Hypothalamus (tissue), 51 donors: ENCODE results near the gene FGF19.
"Not testable (repeated sequence)": the region's sequence is repeated elsewhere in the genome, so short reads cannot be mapped to it uniquely, and the experiment has no call there.

Experiments used
- DNase-seq, 51 donors: peaks; one replicate each; lab custom pipeline; 2025; lab: John Stamatoyannopoulos, UW

FGF19 gene

DNA sequence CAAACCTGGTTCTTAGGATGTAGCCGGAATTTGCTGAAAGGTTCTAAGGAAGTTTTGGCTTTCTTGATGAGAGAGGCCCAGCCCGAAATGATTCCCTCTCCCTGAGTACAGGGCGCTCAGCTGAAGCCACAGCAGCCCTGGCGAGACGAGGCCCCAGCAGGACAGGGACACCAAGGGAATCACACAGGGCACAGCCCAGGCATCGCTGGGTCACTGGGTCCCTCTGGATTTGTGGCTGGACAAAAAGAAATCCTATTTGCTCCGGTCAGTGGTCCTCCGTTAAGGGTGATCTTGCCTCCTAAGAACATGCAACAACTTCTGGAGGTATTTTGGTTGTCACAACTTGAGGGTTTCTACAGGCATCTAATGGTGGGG lies 6.4 kb downstream of the FGF19 start:
- no peak for DNase-seq

DNA sequence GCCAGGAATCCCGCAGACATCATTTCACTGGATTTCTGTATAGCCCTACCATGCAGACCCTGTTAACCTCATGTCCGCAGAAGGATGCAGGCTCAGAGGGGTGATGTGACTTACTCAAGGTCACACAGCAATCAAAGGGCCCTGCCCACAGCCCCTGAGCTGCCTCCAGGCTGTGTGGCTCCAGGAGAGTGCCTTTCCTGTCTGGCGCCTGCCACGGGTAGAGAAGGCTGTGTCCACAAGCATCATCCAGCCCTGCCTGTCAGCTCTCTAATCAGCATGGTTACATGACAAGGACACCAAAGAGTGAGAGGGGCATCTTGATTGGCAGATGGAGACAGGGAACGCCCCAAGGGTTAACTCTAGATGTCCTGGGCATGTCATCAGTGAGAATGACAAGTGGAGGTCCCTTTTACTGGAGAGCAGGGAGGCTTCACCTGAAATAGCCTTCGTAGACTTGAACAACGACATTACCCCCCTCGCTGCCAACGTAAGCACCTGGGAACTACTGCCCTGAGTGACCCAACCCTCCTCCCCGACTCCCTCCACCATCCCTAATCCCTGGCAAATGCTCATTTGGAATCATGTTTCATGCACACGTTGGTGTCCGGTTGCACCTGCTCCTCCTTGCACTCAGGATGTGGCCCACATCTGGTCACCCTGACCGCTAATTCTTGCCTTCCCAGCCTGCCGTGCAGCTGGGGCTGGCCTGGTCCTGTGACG lies 6.9 kb downstream of the FGF19 start:
- DNase-seq, result no peak

GRCh38 chr11:69695995-69696394 lies 7.8 kb downstream of the FGF19 start:
- DNase-seq, result not testable (repeated sequence)

- no peak for DNase-seq
Observed at GRCh38 chr11:69695581-69695980, 8.2 kb downstream of the FGF19 start.

DNA sequence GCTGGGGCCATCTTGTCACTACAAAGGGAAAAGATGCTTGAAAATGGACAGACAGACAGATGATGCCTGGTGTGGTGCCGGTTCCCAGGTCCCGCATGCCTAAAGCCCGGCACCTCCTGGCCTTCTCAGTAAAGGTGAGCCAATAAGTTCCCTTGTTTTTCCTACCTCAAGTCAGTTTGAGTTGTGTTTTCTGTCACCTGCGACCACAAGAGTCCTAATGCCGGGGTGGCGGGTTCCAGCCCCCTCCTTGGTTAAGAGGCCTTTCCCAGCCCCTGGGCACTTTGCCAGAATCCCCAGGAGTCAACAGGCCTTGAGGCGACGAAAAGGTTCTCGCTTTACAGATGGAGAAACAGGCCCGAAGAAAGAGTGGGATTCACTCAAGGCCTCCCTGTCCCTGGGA lies 9.0 kb downstream of the FGF19 start:
- no peak for DNase-seq

DNA sequence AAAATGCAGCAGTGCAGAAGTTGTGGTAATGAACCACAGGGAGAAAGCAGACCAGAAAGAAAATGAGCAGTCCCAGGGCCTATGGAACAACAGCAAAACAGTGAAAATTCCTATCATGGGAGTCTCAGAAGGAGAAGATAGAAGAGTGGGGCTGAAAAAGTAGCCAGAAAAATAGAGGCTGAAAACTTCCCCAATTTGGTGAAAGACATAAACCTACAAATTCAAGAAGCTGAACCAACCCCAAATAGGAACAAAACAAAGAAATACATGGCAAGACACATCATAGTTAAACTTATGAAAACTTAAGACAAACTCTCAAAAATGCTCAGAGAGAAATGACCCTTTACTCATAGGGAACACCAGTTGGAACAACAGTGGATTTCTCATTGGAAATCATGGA lies 11.4 kb downstream of the FGF19 start:
- no peak for DNase-seq

DNA sequence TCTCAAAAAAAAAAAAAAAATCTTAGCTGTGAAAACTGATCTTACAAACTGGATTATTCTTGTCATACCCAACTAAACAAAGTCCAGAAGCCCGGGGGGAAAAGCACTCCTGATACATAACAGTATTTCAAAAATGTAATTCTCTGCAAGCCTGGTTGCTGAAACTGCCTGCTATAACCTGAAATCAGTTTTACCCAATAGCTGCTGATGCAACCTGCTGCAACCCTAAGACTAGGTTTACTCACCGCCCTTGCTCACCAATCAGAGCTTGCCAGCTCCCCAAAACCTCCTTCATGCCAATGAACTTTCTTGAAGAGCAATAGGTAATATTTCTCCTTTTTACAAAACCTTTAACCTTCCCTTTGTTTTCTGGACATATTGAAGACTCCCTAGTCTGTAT lies 12.4 kb downstream of the FGF19 start:
- no peak for DNase-seq

GRCh38 chr11:69689484-69690319 lies 14.1 kb downstream of the FGF19 start:
- DNase-seq, result no peak

DNA sequence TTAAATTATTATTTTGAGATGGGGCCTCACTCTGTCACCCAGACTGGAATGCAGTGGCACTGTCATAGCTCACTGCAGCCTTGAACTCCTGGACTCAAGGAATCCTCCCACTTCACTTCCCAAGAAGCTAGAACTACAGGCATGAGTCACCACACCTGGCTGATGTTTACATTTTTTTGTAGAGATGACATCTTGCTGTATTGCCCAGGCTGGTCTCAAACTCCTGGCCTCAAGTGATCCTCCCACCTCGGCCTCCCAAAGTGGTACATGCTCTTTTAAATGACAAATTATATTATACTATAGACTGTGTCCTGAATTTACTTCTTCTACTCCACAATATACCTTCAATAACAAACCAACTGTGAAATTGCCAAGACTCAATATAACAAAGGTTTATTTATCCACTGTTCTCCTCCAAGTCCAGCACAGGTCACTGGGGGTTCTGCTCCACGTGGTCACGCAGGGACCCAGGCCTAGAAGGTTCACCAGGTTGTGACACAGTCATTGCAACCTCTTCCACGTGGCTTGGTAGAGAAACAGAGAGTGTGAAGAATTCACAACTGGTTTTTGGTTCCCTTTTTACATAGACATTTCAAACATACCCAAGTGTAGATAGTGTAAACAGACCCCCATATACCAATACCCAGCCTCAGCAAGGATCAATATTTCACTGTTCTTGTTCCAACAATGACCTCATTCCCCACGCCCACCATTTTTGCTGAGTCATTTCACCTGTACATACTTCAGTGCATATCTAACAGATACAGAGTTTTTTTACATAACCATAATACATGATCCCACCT lies 15.7 kb downstream of the FGF19 start:
- not testable (repeated sequence) for DNase-seq

GRCh38 chr11:69686856-69687255 lies 17.0 kb downstream of the FGF19 start:
- DNase-seq, result no peak

- DNase-seq, result no peak
Observed at GRCh38 chr11:69686452-69686851, 17.4 kb downstream of the FGF19 start.

DNA sequence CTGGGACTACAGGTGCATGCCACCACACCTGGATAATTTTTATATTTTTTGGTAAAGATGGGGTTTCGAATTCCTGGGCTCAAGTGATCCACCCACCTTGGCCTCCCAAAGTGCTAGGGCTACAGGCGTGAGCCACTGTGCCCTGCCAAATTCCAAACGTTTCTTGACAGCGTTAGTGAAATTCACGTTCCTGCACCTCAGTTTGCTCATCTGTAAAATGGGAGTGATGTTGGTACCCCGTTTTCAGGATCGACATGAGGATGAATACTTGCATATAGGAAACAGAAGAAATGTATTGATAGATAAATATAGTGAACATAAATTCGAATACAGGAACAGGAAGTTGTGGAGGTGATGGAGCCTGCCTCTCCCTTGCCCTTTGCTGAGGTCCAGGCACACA lies 18.5 kb downstream of the FGF19 start:
- DNase-seq, result no peak

- DNase-seq, result no peak
Observed at GRCh38 chr11:69684651-69685050, 19.2 kb downstream of the FGF19 start.

- DNase-seq, result no peak
Observed at GRCh38 chr11:69683764-69684333, 20.0 kb downstream of the FGF19 start.

DNA sequence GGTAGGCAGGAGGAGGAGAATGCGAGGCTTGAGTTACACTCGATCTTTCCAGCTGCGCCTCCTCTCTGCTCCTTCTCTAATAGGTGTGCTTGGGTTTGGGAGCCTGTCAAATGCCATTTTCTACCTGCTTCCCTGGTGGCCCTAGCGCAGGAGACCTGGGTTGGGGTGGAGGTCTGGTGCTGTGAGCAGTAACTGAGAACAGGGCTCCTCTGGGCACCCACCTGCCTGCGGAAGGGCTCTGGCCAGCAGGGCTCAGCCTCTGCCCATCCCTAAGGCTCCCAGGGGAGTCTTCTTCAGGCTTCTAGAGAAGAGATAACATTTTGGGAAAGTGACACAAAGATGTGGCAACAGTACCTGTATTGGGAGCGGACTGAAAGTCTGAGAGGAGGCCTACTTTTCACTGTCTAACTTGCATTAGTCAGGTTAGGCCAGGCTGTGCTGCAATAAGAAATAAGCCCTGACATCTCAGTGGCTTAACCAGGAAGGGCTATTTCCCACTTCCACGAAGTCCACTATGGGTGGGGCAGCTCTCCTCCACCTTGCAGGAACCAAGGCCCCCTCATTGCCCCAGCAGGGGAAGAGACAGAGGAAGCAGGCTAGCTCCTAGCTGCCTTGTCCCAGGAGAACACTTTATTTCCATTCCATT lies 21.0 kb downstream of the FGF19 start:
- no peak for DNase-seq

DNA sequence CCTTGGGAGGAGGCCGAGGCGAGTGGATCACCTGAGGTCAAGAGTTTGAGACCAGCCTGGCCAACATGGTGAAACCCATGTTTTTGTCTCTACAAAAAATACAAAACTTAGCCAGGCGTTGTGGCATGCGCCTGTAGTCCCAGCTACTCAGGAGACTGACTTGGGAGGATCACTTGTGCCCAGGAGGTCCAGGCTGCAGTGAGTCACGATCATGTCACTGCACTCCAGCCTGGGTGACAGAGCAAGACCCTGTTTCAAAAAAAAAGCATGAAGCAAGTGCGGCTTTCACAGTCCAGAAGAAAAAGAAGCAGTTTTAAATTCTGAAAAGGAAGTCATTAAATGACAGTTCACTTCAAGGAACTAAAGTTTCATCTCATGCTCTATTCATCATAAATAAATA lies 21.6 kb downstream of the FGF19 start:
- no peak for DNase-seq

DNA sequence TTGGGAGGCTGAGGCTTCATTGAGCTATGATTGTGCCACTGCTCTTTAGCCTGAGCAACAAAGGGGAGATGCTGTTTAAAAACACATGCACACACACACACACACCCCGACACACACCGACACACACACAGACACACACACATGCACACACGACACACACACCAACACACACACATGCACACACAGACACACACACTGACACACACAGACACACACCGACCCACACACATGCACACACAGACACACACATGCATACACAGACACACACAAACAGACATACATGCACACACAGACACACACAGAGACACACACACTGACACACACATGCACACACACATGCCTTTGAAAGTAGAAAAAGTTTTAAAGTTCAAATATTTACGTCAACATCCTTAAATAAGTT lies 23.1 kb downstream of the FGF19 start:
- DNase-seq, result no peak

DNA sequence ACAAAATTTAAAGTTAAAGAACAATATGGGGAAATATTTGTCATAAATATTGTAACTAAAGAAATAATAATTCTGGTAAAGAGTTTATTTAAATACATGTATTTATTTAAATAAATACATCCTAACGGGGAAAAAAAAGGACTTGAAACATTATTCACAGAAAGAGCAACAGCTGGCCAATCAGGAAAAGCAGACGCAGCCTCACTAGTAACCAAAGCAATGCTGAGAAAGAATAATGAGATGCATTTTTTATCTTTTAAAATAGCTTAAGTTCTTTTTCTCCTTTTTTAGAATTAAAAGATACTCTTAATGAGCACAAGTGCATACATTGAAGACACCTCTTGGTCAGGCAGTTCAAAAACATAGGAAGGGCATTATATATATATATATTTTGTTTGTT lies 26.1 kb downstream of the FGF19 start:
- no peak for DNase-seq

DNA sequence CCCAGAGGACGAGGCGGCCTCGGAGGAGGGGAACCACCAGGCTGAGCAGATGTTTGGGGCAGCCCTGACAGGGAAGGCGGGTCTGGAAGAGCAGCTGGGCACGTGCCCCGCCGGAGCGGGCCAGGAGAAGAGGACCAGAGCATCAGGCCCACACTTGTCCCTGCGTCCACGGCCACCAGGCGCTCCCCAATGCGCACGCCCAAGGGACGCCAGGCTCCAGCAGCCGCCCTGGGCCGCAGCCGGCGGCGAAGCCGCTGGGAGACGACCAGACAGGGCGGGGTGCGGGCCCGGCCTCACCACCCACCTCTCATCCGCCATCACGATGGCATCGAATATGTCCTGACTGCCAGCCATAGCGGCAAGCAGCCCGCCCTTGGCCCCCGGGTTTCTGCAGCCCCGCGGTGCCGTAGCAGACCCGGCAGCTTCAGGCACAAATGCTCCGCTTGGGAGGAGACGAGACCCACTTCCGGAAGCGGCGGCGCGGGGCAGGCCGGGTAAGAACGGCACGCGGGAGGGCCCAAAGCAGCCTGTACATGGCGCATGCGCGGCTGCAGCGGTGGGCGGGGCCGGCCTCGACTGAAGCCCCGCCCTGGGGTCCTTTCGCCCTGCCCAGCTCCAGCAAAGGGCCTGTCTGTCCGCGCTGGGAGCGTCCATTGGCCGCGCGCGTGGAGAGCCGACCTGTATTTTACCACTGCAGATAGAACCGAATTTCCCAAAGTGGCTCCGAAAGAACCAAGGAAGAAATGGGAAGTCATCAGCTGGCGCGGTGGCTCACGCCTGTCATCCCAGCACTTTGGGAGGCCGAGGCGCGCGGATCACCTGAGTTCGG lies 28.7 kb downstream of the FGF19 start, which contains the start of gene LTO1:
Gene LTO1, minus strand, starts transcription at position 468 of the 829 bp plus-strand sequence. Its CDS starts 114 bp downstream, at position 354.
- DNase-seq, result peak; percentile 75 to 98 (median 92)
